ENCODE results near the gene PLA2G10.
"Not testable (repeated sequence)": the region's sequence is repeated elsewhere in the genome, so short reads cannot be mapped to it uniquely, and the experiment has no call there.

The PLA2G10 gene

GRCh38 chr16:14694129-14694528 lies at the start of gene PLA2G10:
TSS of gene PLA2G10 (minus strand) at chr16:14694308. CDS start at chr16:14694229, 79 bp downstream.
- not testable (repeated sequence) for DNase-seq

- DNase-seq: not testable (repeated sequence)
Measured at GRCh38 chr16:14742273-14743128, 48.4 kb upstream of the PLA2G10 start, which contains the start of gene NPIPA2. TSS of gene NPIPA2 (plus strand) at chr16:14742533. CDS start at chr16:14748066, 5,533 bp downstream.

GRCh38 chr16:14741794-14742193 lies 47.7 kb upstream of the PLA2G10 start:
- DNase-seq: not testable (repeated sequence)

GRCh38 chr16:14740832-14741385 lies 46.8 kb upstream of the PLA2G10 start:
- DNase-seq: not testable (repeated sequence)

GRCh38 chr16:14733233-14733632 lies 39.1 kb upstream of the PLA2G10 start:
- not testable (repeated sequence) for DNase-seq

GRCh38 chr16:14703156-14704011 lies 9.3 kb upstream of the PLA2G10 start, which contains the start of gene NPIPA3:
TSS of gene NPIPA3 (plus strand) at chr16:14703411. CDS start at chr16:14708944, 5,533 bp downstream.
- not testable (repeated sequence) for DNase-seq

- DNase-seq: not testable (repeated sequence)
Measured at GRCh38 chr16:14702672-14703071, 8.6 kb upstream of the PLA2G10 start.

GRCh38 chr16:14701859-14702258 lies 7.8 kb upstream of the PLA2G10 start:
- DNase-seq: not testable (repeated sequence)

GRCh38 chr16:14685870-14686793 lies 8.0 kb downstream of the PLA2G10 start:
- DNase-seq: not testable (repeated sequence)

GRCh38 chr16:14682121-14682520 lies 12.0 kb downstream of the PLA2G10 start:
- DNase-seq: no peak

GRCh38 chr16:14681115-14681514 lies 13.0 kb downstream of the PLA2G10 start:
- no peak for DNase-seq

- DNase-seq: not testable (repeated sequence)
Measured at GRCh38 chr16:14680396-14680795, 13.7 kb downstream of the PLA2G10 start.

- no peak for DNase-seq
Measured at GRCh38 chr16:14678748-14679497, 15.2 kb downstream of the PLA2G10 start.

- no peak for DNase-seq
Measured at GRCh38 chr16:14677627-14678026, 16.5 kb downstream of the PLA2G10 start.

GRCh38 chr16:14676633-14677032 lies 17.5 kb downstream of the PLA2G10 start:
- DNase-seq: no peak

GRCh38 chr16:14672403-14672971 lies 21.6 kb downstream of the PLA2G10 start:
- no peak for DNase-seq

GRCh38 chr16:14669776-14670175 lies 24.3 kb downstream of the PLA2G10 start:
- DNase-seq: no peak

GRCh38 chr16:14668556-14669223 lies 25.4 kb downstream of the PLA2G10 start:
- no peak for DNase-seq

GRCh38 chr16:14667347-14668266 lies 26.5 kb downstream of the PLA2G10 start:
- DNase-seq: no peak

Data from EL (cell line).